T-helper 17 cell (primary cell): ENCODE measurements around the gene SLC38A2. TPM values are rescaled to one million over a fixed set of nuclear protein-coding genes. Genes with fewer than 3 reads are reported as not detected.

Source experiments
- ATAC-seq: fragments of 150-1000 bp; cut with Tn5 transposase; 2 replicates; pipeline ENCODE4 v1.10.0; 2021; ENCODE audit warnings: mild to moderate bottlenecking, moderate library complexity
- DNase-seq, 3 donors: peaks; one replicate each; pipeline versions ENCODE4 v3.0.0 to v3.0.0-alpha.2; 2020 to 2021
- H3K9me3 ChIP-seq: one replicate; pipeline ENCODE4 v1.7.0; 2013; ENCODE audit warnings: low read length, mild to moderate bottlenecking; ENCODE audit not compliant: control insufficient read depth, poor library complexity, severe bottlenecking
- H3K27ac Mint-ChIP-seq: one replicate; pipeline ENCODE4 v1.8.0; 2022; ENCODE audit warnings: mild to moderate bottlenecking, moderate library complexity, mixed read lengths
- H3K27me3 Mint-ChIP-seq: one replicate; pipeline ENCODE4 v1.8.0; 2022; ENCODE audit warnings: mixed read lengths
- H3K36me3 Mint-ChIP-seq: one replicate; pipeline ENCODE4 v1.8.0; 2022; ENCODE audit warnings: low read depth, mixed read lengths
- H3K4me1 Mint-ChIP-seq: one replicate; pipeline ENCODE4 v1.8.0; 2022; ENCODE audit warnings: mild to moderate bottlenecking, mixed read lengths
- H3K4me3 Mint-ChIP-seq: one replicate; pipeline ENCODE4 v1.8.0; 2022; ENCODE audit warnings: mild to moderate bottlenecking, moderate library complexity, mixed read lengths
- total RNA-seq, 4 donors: library from RNA in 2 of 4; stranded (reverse) in 2 of 4; gene quantifications; one replicate each; pipeline ENCODE4 v1.2.3 and lab custom pipeline; 2022 to 2026

SLC38A2 gene
- total RNA-seq, result 100 to 1,000 TPM; 124 to 173 TPM
- total RNA-seq (lab: John Stamatoyannopoulos, UW), result 377 to 577 reads per million in 2 donors

DNA sequence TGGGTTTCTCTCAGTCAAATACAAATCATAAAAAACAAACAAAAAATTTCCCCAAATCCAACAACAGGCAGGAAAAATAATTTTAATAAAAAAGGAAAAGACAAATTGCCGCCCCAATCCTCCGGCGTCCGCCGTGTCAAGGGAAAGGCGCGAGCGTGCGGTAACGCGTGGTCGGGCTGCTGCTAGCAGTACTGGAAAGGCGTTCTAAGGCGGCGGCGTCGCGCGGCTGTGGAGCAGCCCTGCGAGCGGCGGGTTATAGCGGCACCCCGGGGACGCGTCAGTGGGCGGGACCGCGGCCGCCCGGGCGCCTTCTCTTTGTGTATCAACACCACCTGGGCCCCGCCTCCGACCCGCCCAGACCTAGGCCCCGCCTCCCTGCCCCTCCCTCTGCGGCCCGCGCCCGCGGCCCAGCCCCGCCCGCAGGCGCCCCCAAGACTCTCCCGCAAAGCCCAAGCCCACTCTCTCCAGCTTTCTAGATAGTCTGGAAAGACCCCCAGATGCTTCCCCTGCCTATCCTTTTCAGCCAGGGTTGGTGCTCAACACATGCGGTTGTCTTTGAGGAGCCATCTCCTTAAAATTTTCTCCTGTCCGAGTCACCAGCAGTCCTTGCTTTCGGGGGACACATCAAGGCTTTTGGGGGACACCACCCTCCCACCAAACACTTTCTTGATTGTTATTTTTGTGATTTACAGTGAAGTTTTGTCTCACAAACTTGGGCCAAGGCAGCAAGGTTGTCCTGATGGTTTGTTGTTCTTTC is at the start of gene SLC38A2:
TSS of gene SLC38A2 (minus strand) at position 230 of the 757 bp plus-strand sequence. CDS start 1,480 bp downstream, outside the sequence.
- H3K36me3 Mint-ChIP-seq, result peaks cover 2% of the 10 kb centered on the region
- peak; percentile 96 to 98 (median 97) for DNase-seq
- H3K4me1 Mint-ChIP-seq, result peaks cover 41% of the 10 kb centered on the region
- H3K9me3 ChIP-seq, result no peaks in the 10 kb centered on the region
- peak within 1 kb of the TSS; percentile 99 for H3K27ac Mint-ChIP-seq
- peak within 1 kb of the TSS; percentile 93 for H3K4me3 Mint-ChIP-seq
- no peaks in the 10 kb centered on the region for H3K27me3 Mint-ChIP-seq
- ATAC-seq, result peak; percentile 90

DNA sequence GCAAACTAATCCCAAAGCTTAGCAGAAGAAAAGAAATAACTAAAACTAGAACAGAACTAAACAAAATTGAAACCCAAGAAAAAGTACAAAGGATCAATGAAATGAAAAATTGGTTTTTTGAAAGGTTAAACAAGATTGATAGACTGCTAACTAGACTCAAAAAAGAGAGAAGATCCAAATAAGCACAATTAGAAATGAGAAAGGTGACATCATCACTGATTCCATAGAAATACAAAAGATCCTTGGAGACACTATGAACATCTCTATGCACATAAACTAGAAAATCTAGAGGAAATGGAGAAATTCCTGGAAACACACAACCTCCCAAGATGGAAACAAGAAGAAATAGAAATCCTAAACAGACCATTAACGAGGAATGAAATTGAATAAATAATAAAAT is 47.1 kb upstream of the SLC38A2 start:
- Mint-ChIP-seq H3K4me1 (no peaks in the 10 kb centered on the region), H3K36me3 (peaks cover 12% of the 10 kb centered on the region), H3K4me3 (no peak overlapping the region), H3K27me3 (no peaks in the 10 kb centered on the region), H3K27ac (no peak overlapping the region)
- no peaks in the 10 kb centered on the region for H3K9me3 ChIP-seq
- no peak for ATAC-seq
- no peak for DNase-seq

- ATAC-seq, result no peak
- peaks cover 13% of the 10 kb centered on the region for H3K36me3 Mint-ChIP-seq
- H3K27ac Mint-ChIP-seq, result no peak overlapping the region
- H3K4me1 Mint-ChIP-seq, result peaks cover 2% of the 10 kb centered on the region
- no peak overlapping the region for H3K4me3 Mint-ChIP-seq
- H3K9me3 ChIP-seq, result no peaks in the 10 kb centered on the region
- no peak for DNase-seq
- H3K27me3 Mint-ChIP-seq, result no peaks in the 10 kb centered on the region
Measured at GRCh38 chr12:46415552-46415951, 43.0 kb upstream of the SLC38A2 start.

DNA sequence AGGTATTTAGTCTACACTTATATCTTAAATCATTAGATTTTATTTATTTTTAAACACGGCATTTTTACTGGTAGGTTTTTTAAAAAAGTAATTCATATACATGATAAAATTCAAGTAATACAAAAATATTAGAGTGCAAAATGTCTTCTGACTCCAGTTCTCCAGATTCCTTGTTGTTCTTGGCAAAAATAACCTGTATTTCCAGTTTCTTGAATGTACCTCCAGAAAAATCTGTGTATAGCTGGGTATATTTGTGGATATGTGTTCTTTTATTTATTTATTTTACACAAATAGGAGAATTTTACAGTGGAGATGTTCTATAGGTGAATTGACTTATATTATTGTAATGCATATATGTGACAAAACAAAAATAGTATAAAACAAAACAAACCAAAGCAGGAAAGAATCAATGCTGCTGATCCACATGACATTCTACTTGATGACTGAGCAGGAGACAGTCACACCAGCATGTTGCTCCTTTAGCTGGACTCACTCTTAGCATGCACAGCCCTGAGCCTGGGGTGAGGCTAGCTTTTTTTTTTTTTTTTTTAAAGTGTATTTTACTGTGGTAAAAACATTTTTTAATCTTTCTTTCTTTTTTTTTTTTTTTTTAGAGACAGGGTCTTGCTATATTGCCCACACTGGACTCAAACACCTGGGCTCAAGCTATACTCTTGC is 42.2 kb upstream of the SLC38A2 start:
- Mint-ChIP-seq H3K27me3 (no peaks in the 10 kb centered on the region), H3K4me3 (no peak overlapping the region), H3K4me1 (peaks cover 2% of the 10 kb centered on the region), H3K36me3 (peaks cover 13% of the 10 kb centered on the region), H3K27ac (no peak overlapping the region)
- ATAC-seq, result no peak
- no peaks in the 10 kb centered on the region for H3K9me3 ChIP-seq
- DNase-seq, result no peak

DNA sequence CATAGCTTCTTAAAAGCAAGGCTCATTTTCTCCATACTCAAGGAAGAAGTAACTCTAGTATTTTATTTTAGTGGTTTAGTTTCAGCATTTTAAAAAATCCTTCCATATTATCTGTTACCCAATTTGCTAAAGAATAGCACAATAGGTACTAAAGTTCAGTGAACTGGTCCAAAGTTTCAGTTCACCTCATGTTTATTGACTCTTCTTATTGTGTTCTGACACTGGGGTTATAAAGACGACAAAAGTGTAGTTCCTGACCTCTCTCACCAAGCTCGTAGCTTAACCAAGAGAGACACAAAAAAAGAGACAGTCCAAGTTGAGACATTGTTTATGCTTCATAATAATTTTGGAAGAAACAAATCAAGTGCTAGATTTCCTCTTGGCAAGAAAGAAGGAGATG is 40.8 kb upstream of the SLC38A2 start:
- H3K4me3 Mint-ChIP-seq, result no peak overlapping the region
- no peaks in the 10 kb centered on the region for H3K9me3 ChIP-seq
- H3K36me3 Mint-ChIP-seq, result peaks cover 10% of the 10 kb centered on the region
- ATAC-seq (no peak), DNase-seq (no peak)
- H3K4me1 Mint-ChIP-seq, result peaks cover 2% of the 10 kb centered on the region
- H3K27me3 Mint-ChIP-seq, result no peaks in the 10 kb centered on the region
- no peak overlapping the region for H3K27ac Mint-ChIP-seq

- H3K27ac Mint-ChIP-seq, result no peak overlapping the region
- DNase-seq, result no peak
- no peak overlapping the region for H3K4me3 Mint-ChIP-seq
- peaks cover 7% of the 10 kb centered on the region for H3K36me3 Mint-ChIP-seq
- H3K9me3 ChIP-seq, result no peaks in the 10 kb centered on the region
- no peaks in the 10 kb centered on the region for H3K27me3 Mint-ChIP-seq
- H3K4me1 Mint-ChIP-seq, result peaks cover 3% of the 10 kb centered on the region
- no peak for ATAC-seq
Measured at GRCh38 chr12:46412857-46413256, 40.3 kb upstream of the SLC38A2 start.

DNA sequence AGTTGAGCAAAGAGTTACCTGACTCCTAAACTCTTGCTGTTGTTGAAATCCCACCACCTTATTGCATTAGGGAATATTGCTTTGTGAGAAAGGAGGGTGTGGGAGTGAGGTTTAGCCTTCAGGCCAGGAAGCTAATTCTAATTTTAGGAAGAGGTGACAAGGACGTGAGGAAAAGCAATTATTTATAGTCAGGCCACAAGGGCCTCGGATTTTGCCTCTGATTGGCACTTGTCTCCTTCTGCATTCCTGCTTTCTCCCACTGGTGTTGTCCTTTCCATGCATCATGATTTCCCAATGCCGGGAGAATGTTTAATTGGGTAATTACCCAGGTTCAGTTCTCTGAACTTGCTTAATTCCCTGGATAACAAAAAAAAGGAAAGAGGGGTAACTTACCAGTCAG is 37.9 kb upstream of the SLC38A2 start:
- no peak overlapping the region for H3K27ac Mint-ChIP-seq
- ATAC-seq (no peak), DNase-seq (no peak)
- H3K4me1 Mint-ChIP-seq, result peaks cover 4% of the 10 kb centered on the region
- H3K9me3 ChIP-seq, result no peaks in the 10 kb centered on the region
- no peak overlapping the region for H3K4me3 Mint-ChIP-seq
- no peaks in the 10 kb centered on the region for H3K27me3 Mint-ChIP-seq
- H3K36me3 Mint-ChIP-seq, result peaks cover 5% of the 10 kb centered on the region

- no peak for DNase-seq
- H3K9me3 ChIP-seq, result no peaks in the 10 kb centered on the region
- no peak for ATAC-seq
- Mint-ChIP-seq H3K36me3 (peaks cover 5% of the 10 kb centered on the region), H3K4me1 (peaks cover 4% of the 10 kb centered on the region), H3K27ac (no peak overlapping the region), H3K4me3 (no peak overlapping the region), H3K27me3 (no peaks in the 10 kb centered on the region)
Measured at GRCh38 chr12:46409974-46410373, 37.4 kb upstream of the SLC38A2 start.

DNA sequence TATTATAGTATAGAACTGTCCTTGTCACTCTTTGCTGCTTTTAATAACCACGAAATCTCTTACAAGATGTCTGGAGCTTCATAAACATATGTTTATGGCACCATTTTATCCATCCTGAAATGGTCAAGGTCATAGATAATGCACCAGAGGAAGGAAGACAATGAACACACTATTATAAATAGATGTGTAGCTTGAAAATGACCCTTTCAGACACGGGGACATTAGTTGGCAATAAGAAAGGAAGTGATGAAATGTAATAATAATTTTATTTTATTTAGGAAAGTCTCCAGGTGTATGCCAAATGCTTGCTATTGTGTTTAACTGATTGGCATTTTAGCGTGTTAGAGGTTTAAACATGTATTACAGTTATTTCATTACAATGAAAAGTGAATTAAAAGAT is 36.8 kb upstream of the SLC38A2 start:
- no peaks in the 10 kb centered on the region for H3K9me3 ChIP-seq
- Mint-ChIP-seq H3K36me3 (peaks cover 5% of the 10 kb centered on the region), H3K4me1 (peaks cover 4% of the 10 kb centered on the region), H3K27ac (no peak overlapping the region), H3K4me3 (no peak overlapping the region), H3K27me3 (no peaks in the 10 kb centered on the region)
- ATAC-seq (no peak), DNase-seq (no peak)

DNA sequence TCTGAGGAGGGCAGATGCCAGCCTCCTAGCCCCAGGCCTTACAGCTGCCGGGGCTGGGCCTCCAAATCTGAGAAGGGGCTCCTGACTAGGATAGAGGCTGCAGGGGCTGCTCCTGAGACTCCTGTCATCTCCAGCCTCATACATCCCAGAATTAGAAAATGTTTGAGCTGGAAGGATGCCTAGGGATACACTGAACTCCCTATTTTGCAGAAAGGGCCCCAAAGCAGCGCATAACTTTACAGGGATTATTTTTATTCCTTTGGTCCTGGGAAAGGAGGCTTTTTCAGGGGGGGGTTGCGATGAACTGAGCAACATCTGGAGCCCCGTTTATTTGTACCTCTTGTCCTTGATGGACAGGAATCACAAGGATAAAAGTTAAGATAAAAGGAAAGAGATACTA is 35.9 kb upstream of the SLC38A2 start:
- no peaks in the 10 kb centered on the region for H3K9me3 ChIP-seq
- Mint-ChIP-seq H3K4me3 (no peak overlapping the region), H3K27ac (no peak overlapping the region), H3K36me3 (peaks cover 4% of the 10 kb centered on the region), H3K27me3 (no peaks in the 10 kb centered on the region), H3K4me1 (peaks cover 4% of the 10 kb centered on the region)
- ATAC-seq (no peak), DNase-seq (no peak)

- no peak overlapping the region for H3K27ac Mint-ChIP-seq
- H3K4me3 Mint-ChIP-seq, result no peak overlapping the region
- DNase-seq (no peak), ATAC-seq (no peak)
- no peaks in the 10 kb centered on the region for H3K9me3 ChIP-seq
- peaks cover 7% of the 10 kb centered on the region for H3K4me1 Mint-ChIP-seq
- H3K27me3 Mint-ChIP-seq, result no peaks in the 10 kb centered on the region
- peaks cover 3% of the 10 kb centered on the region for H3K36me3 Mint-ChIP-seq
Measured at GRCh38 chr12:46407361-46407760, 34.8 kb upstream of the SLC38A2 start.

DNA sequence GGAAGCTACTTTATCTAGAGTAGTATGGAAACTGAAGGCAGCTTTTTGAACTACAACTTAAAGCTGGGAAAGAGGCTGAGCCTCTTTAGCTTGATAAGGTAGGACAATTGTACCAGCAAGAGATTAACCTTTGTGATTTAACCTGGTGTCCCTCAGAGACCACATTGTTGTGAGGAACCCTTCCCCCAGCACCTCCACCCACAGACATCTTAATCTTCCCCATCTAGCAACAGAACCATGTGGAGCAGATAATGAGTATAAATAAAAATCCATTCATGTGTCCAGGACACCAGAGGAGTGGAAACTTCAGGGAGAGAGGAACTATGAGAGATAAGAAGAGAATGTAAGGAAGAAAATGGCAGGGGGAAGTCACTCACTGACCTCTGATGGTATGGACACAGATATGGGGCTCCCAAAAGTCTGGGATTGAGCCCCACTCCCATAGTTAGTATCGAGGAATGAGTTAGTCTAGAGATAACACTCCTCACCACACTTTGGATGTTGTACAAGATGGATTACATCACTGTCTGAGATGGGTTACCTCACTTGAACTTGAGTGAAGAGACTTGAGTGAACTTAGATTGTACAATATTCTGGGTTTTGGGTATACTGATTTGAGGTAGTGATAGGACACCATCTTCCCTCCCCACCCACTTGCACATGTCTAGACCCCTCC is 33.9 kb upstream of the SLC38A2 start:
- ATAC-seq (no peak), DNase-seq (no peak)
- H3K9me3 ChIP-seq, result no peaks in the 10 kb centered on the region
- no peak overlapping the region for H3K27ac Mint-ChIP-seq
- H3K27me3 Mint-ChIP-seq, result no peaks in the 10 kb centered on the region
- peaks cover 1% of the 10 kb centered on the region for H3K36me3 Mint-ChIP-seq
- H3K4me3 Mint-ChIP-seq, result no peak overlapping the region
- peaks cover 6% of the 10 kb centered on the region for H3K4me1 Mint-ChIP-seq

DNA sequence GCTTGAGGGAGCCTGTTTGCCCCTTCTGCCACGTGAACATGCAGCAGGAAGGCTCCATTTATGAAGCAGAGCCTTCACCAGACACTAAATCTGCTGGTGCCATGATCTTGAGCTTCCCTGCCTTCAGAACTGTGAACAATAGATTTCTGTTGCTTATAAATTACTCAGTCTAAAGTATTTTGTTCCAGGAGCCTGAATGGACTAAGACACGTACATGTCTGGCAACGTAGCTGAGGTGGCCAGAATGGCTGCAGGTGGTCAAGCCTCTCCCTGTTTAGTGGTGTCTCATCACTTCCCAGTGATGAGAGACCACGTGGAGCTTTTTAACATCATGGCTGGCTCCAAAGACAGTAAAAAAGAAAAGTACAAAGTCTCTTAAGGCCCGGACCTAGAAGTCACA is 32.2 kb upstream of the SLC38A2 start:
- ATAC-seq, result no peak
- H3K4me1 Mint-ChIP-seq, result peaks cover 6% of the 10 kb centered on the region
- H3K36me3 Mint-ChIP-seq, result no peaks in the 10 kb centered on the region

More for the DNA sequence above, 32.2 kb upstream of the SLC38A2 start:
- no peak for DNase-seq
- H3K27ac Mint-ChIP-seq, result no peak overlapping the region
- H3K9me3 ChIP-seq, result no peaks in the 10 kb centered on the region
- no peaks in the 10 kb centered on the region for H3K27me3 Mint-ChIP-seq
- H3K4me3 Mint-ChIP-seq, result no peak overlapping the region
